ENCODE measurements around the gene EEF2KMT. TPM values are rescaled to one million over a fixed set of nuclear protein-coding genes. Genes with fewer than 3 reads are reported as not detected.

The EEF2KMT gene
- total and polyA plus RNA-seq, 4 donors: 4.2 to 11.4 (median 7.3) TPM

GRCh38 chr16:5042574-5043171 is 54.9 kb downstream of the EEF2KMT start (continued):
- TF ChIP-seq, protein P1, sequence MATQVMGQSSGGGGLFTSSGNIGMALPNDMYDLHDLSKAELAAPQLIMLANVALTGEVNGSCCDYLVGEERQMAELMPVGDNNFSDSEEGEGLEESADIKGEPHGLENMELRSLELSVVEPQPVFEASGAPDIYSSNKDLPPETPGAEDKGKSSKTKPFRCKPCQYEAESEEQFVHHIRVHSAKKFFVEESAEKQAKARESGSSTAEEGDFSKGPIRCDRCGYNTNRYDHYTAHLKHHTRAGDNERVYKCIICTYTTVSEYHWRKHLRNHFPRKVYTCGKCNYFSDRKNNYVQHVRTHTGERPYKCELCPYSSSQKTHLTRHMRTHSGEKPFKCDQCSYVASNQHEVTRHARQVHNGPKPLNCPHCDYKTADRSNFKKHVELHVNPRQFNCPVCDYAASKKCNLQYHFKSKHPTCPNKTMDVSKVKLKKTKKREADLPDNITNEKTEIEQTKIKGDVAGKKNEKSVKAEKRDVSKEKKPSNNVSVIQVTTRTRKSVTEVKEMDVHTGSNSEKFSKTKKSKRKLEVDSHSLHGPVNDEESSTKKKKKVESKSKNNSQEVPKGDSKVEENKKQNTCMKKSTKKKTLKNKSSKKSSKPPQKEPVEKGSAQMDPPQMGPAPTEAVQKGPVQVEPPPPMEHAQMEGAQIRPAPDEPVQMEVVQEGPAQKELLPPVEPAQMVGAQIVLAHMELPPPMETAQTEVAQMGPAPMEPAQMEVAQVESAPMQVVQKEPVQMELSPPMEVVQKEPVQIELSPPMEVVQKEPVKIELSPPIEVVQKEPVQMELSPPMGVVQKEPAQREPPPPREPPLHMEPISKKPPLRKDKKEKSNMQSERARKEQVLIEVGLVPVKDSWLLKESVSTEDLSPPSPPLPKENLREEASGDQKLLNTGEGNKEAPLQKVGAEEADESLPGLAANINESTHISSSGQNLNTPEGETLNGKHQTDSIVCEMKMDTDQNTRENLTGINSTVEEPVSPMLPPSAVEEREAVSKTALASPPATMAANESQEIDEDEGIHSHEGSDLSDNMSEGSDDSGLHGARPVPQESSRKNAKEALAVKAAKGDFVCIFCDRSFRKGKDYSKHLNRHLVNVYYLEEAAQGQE (IDR thresholded peaks at IDR 0.05): no peak
- no peak for TF ChIP-seq ZBTB33 (IDR thresholded peaks at IDR 0.05)

- 79% methylated on average over 12 of the region's 12 CpGs for WGBS
- TF ChIP-seq FOXA2 (IDR thresholded peaks at IDR 0.05) (no peak), GABPA (IDR thresholded peaks at IDR 0.05 in 1 of 2, conservative IDR thresholded peaks at IDR 0.05 in 1 of 2) (no peak), RAD21 (IDR thresholded peaks at IDR 0.05) (no peak), EGR1 (IDR thresholded peaks at IDR 0.05; ENCODE audit: low read depth in 2 of 2) (no peak), YY1 (IDR thresholded peaks at IDR 0.05) (no peak), JUND (IDR thresholded peaks at IDR 0.05) (no peak), MAX (IDR thresholded peaks at IDR 0.05) (no peak), RXRA (IDR thresholded peaks at IDR 0.05) (no peak), HNF4G (IDR thresholded peaks at IDR 0.05) (no peak), TAF1 (conservative IDR thresholded peaks at IDR 0.05) (no peak), FOXA1 (IDR thresholded peaks at IDR 0.05) (no peak), ATF3 (IDR thresholded peaks at IDR 0.05) (no peak), HNF4A (conservative IDR thresholded peaks at IDR 0.05) (no peak), NR2F2 (IDR thresholded peaks at IDR 0.05) (no peak), SP1 (IDR thresholded peaks at IDR 0.05) (no peak), ZBTB33 (IDR thresholded peaks at IDR 0.05) (no peak)
- TF ChIP-seq, protein P2, sequence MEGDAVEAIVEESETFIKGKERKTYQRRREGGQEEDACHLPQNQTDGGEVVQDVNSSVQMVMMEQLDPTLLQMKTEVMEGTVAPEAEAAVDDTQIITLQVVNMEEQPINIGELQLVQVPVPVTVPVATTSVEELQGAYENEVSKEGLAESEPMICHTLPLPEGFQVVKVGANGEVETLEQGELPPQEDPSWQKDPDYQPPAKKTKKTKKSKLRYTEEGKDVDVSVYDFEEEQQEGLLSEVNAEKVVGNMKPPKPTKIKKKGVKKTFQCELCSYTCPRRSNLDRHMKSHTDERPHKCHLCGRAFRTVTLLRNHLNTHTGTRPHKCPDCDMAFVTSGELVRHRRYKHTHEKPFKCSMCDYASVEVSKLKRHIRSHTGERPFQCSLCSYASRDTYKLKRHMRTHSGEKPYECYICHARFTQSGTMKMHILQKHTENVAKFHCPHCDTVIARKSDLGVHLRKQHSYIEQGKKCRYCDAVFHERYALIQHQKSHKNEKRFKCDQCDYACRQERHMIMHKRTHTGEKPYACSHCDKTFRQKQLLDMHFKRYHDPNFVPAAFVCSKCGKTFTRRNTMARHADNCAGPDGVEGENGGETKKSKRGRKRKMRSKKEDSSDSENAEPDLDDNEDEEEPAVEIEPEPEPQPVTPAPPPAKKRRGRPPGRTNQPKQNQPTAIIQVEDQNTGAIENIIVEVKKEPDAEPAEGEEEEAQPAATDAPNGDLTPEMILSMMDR (IDR thresholded peaks at IDR 0.05; ENCODE audit: low read depth, low read length, missing input control): no peak
- TF ChIP-seq, protein P1 (IDR thresholded peaks at IDR 0.05): no peak
- Histone ChIP-seq H3K4me1 (ENCODE audit: control insufficient read depth in 4 of 4, insufficient read depth in 4 of 4, low read length in 3 of 4) (no peaks in the 10 kb centered on the region), H3K4me3 (ENCODE audit: low read depth in 1 of 3, low read length in 3 of 3) (no peak overlapping the region), H3K9ac (ENCODE audit: low read depth in 1 of 2, low read length in 2 of 2) (no peak overlapping the region), H3K36me3 (ENCODE audit: control insufficient read depth in 4 of 4, insufficient read depth in 3 of 4, low read depth in 1 of 4, low read length in 3 of 4) (no peaks in the 10 kb centered on the region), H3K27ac (ENCODE audit: low read depth in 1 of 2, low read length in 2 of 2) (no peak overlapping the region), H3K9me3 (ENCODE audit: control insufficient read depth in 4 of 4, low read length in 3 of 4) (no peaks in the 10 kb centered on the region), H3K27me3 (ENCODE audit: control insufficient read depth in 4 of 4, insufficient read depth in 4 of 4, low read length in 3 of 4) (no peaks in the 10 kb centered on the region)
- no peak for DNase-seq (ENCODE audit: low spot score)
These were observed 55.9 kb downstream of the EEF2KMT start for GRCh38 chr16:5041600-5042133.
